BLaER1 (cell line): Measurements from ENCODE around the gene TCF25.
A peak's percentile ranks its signal among the peaks of the same experiment; 100 is the strongest.

Source experiments
- H3K27ac ChIP-seq: shearing (Covaris generic); formaldehyde crosslinking; 2 replicates; pipeline ENCODE4 v1.8.1; 2022
- H3K27me3 ChIP-seq: shearing (Covaris generic); formaldehyde crosslinking; 2 replicates; pipeline ENCODE4 v1.8.1; 2022
- H3K36me3 ChIP-seq: shearing (Covaris generic); formaldehyde crosslinking; 2 replicates; pipeline ENCODE4 v1.8.1; 2022
- H3K4me1 ChIP-seq: shearing (Covaris generic); formaldehyde crosslinking; 2 replicates; pipeline ENCODE4 v1.8.1; 2022
- H3K4me2 ChIP-seq: shearing (Covaris generic); formaldehyde crosslinking; 2 replicates; pipeline ENCODE4 v1.8.1; 2022
- H3K4me3 ChIP-seq: shearing (Covaris generic); formaldehyde crosslinking; 2 replicates; pipeline ENCODE4 v1.8.1; 2022
- H3K9ac ChIP-seq: shearing (Covaris generic); formaldehyde crosslinking; 2 replicates; pipeline ENCODE4 v1.8.1; 2022
- H3K9me3 ChIP-seq: shearing (Covaris generic); formaldehyde crosslinking; 2 replicates; pipeline ENCODE4 v1.8.1; 2022
- H4K20me1 ChIP-seq: shearing (Covaris generic); formaldehyde crosslinking; 2 replicates; pipeline ENCODE4 v1.8.1; 2022
- Cebpa-rat ChIP-seq: shearing (Covaris generic); IDR thresholded peaks from 2 replicates; pipeline ENCODE4 v1.8.1; 2022

TCF25 gene

GRCh38 chr16:89844739-89845339, 28.6 kb upstream of the TCF25 start:
- Histone ChIP-seq H3K9me3 (no peaks in the 10 kb centered on the region), H3K27me3 (no peaks in the 10 kb centered on the region), H3K27ac (no peak overlapping the region), H4K20me1 (no peaks in the 10 kb centered on the region), H3K4me2 (peak overlapping the region; percentile 73), H3K36me3 (no peaks in the 10 kb centered on the region), H3K4me1 (peaks cover 55% of the 10 kb centered on the region), H3K9ac (no peak overlapping the region), H3K4me3 (no peak overlapping the region)
- TF ChIP-seq Cebpa-rat: no peak

DNA sequence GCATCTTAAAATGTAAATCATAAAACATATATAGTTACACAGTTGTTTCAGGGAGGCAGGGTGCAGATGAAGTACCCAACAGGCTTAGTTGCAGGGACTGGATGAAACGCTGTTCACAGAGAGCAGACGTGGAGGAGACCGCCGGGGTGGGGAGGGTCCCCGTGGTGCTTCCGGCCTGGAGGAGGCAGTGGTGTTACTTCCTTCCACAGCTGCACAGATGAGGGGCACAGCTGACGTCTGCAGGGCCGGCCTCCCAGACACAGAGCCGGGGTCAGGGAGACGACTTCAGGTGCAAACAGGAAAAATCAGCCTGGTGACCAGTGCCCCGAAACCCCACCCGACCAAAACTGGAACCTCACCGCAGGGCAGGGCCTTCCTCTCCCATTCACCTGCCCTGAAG, 28.0 kb upstream of the TCF25 start:
- no peaks in the 10 kb centered on the region for H3K36me3 ChIP-seq
- TF ChIP-seq Cebpa-rat: no peak
- no peaks in the 10 kb centered on the region for H3K27me3 ChIP-seq
- H3K9me3 ChIP-seq: no peaks in the 10 kb centered on the region
- peaks cover 55% of the 10 kb centered on the region for H3K4me1 ChIP-seq
- no peaks in the 10 kb centered on the region for H4K20me1 ChIP-seq
- peak overlapping the region; percentile 73 for H3K4me2 ChIP-seq
- H3K27ac ChIP-seq: no peak overlapping the region
- no peak overlapping the region for H3K9ac ChIP-seq
- no peak overlapping the region for H3K4me3 ChIP-seq

GRCh38 chr16:89847051-89847939, 26.1 kb upstream of the TCF25 start:
- no peak for TF ChIP-seq Cebpa-rat
- Histone ChIP-seq H3K9me3 (no peaks in the 10 kb centered on the region), H3K4me3 (no peak overlapping the region), H3K4me2 (peak overlapping the region; percentile 11; the same call in 1 of the 2 replicates), H3K27me3 (no peaks in the 10 kb centered on the region), H3K9ac (0 out of 2 replicates have a peak overlapping the region, but pooled peaks have one; percentile 19), H3K27ac (no peak overlapping the region), H3K36me3 (no peaks in the 10 kb centered on the region), H4K20me1 (no peaks in the 10 kb centered on the region), H3K4me1 (peaks cover 46% of the 10 kb centered on the region)

GRCh38 chr16:89847940-89848297, 25.5 kb upstream of the TCF25 start:
- Histone ChIP-seq H3K27me3 (no peaks in the 10 kb centered on the region), H3K4me2 (peak overlapping the region; percentile 11; the same call in 1 of the 2 replicates), H3K4me3 (no peak overlapping the region), H3K9me3 (no peaks in the 10 kb centered on the region), H3K4me1 (peaks cover 46% of the 10 kb centered on the region), H4K20me1 (no peaks in the 10 kb centered on the region), H3K36me3 (no peaks in the 10 kb centered on the region), H3K9ac (0 out of 2 replicates have a peak overlapping the region, but pooled peaks have one; percentile 19), H3K27ac (no peak overlapping the region)
- no peak for TF ChIP-seq Cebpa-rat

DNA sequence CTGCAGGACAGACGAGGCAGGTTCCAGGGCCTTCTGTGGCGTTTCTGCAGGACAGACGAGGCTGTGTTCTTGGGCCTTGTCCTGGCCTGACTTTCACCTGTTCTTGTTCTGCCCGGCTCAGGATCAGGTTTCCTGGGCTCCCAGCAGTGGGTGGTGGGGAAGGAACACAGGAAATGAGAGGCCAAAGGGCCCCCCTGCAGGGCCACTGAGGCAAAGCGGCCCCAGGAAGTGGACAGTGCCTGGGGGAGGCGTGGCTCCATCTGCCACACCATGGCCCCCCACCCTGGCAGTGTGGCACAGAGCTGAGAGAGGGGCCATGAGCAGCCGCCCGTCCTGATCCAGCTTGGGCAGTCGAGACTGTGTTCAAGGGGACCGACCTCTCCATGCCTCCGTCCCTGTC, 24.4 kb upstream of the TCF25 start:
- H3K9ac ChIP-seq: no peak overlapping the region
- no peak overlapping the region for H3K4me3 ChIP-seq

DNA sequence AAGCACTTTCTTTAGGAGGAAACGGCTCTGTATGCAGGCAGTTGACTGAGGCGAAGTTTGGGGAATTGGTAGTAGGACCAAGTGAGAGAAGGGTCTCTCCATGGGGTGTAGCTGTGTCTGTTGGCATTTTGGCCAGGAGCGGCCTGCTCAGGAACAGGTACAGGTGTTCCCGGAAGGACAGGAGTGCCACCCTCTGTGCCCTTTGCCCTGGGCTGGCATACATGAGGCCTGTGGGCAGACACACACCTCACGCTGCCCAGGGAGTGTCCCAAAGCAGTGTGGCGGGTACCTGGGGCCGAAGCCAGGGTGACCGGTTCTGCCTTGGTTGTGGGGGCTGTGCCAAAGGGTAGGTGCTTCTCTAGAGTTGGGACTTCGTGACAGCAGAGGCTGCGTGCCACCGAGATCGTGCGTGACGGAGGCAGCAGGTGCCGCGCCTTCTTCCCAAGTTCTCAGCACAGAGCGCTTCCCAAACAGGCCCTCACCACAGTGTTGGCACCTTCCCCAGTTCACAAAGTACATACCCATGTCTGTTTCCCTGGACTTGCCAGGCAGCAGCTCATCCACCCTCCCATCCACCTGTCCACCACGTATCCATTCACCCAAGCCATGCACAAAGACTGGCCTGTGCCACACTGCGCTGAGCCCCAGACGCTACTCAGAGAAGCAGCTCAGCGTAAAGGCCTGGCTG, 19.9 kb upstream of the TCF25 start:
- Histone ChIP-seq H3K4me2 (no peak overlapping the region), H3K4me1 (peaks cover 38% of the 10 kb centered on the region), H4K20me1 (peaks cover 11% of the 10 kb centered on the region), H3K36me3 (no peaks in the 10 kb centered on the region), H3K9ac (no peak overlapping the region), H3K4me3 (no peak overlapping the region), H3K9me3 (no peaks in the 10 kb centered on the region), H3K27me3 (no peaks in the 10 kb centered on the region; the same call in 1 of the 2 replicates), H3K27ac (no peak overlapping the region)
- no peak for TF ChIP-seq Cebpa-rat

More for the DNA sequence above, 24.4 kb upstream of the TCF25 start:
- Histone ChIP-seq H3K27me3 (no peaks in the 10 kb centered on the region), H3K9me3 (no peaks in the 10 kb centered on the region), H3K4me1 (peaks cover 41% of the 10 kb centered on the region), H3K4me2 (0 out of 2 replicates have a peak overlapping the region, but pooled peaks have one; percentile 8), H4K20me1 (no peaks in the 10 kb centered on the region), H3K36me3 (no peaks in the 10 kb centered on the region), H3K27ac (no peak overlapping the region)
- TF ChIP-seq Cebpa-rat: no peak

GRCh38 chr16:89855301-89855945, 18.0 kb upstream of the TCF25 start:
- Histone ChIP-seq H3K9me3 (no peaks in the 10 kb centered on the region), H3K27me3 (no peaks in the 10 kb centered on the region; the same call in 1 of the 2 replicates), H3K27ac (peak overlapping the region; percentile 41), H3K4me2 (peak overlapping the region; percentile 95), H3K36me3 (no peaks in the 10 kb centered on the region), H3K4me1 (peaks cover 30% of the 10 kb centered on the region), H3K9ac (peak overlapping the region; percentile 38; the same call in 1 of the 2 replicates), H3K4me3 (peak overlapping the region; percentile 27; the same call in 1 of the 2 replicates), H4K20me1 (peaks cover 11% of the 10 kb centered on the region)
- TF ChIP-seq Cebpa-rat: no peak

GRCh38 chr16:89855986-89856385, 17.4 kb upstream of the TCF25 start:
- H4K20me1 ChIP-seq: peaks cover 11% of the 10 kb centered on the region
- H3K4me3 ChIP-seq: peak overlapping the region; percentile 27; the same call in 1 of the 2 replicates
- H3K4me1 ChIP-seq: peaks cover 30% of the 10 kb centered on the region
- H3K36me3 ChIP-seq: no peaks in the 10 kb centered on the region
- H3K27ac ChIP-seq: peak overlapping the region; percentile 41; the same call in 1 of the 2 replicates
- no peak for TF ChIP-seq Cebpa-rat
- H3K27me3 ChIP-seq: no peaks in the 10 kb centered on the region; the same call in 1 of the 2 replicates
- no peak overlapping the region; the same call in 1 of the 2 replicates for H3K9ac ChIP-seq
- H3K4me2 ChIP-seq: peak overlapping the region; percentile 95
- H3K9me3 ChIP-seq: no peaks in the 10 kb centered on the region

DNA sequence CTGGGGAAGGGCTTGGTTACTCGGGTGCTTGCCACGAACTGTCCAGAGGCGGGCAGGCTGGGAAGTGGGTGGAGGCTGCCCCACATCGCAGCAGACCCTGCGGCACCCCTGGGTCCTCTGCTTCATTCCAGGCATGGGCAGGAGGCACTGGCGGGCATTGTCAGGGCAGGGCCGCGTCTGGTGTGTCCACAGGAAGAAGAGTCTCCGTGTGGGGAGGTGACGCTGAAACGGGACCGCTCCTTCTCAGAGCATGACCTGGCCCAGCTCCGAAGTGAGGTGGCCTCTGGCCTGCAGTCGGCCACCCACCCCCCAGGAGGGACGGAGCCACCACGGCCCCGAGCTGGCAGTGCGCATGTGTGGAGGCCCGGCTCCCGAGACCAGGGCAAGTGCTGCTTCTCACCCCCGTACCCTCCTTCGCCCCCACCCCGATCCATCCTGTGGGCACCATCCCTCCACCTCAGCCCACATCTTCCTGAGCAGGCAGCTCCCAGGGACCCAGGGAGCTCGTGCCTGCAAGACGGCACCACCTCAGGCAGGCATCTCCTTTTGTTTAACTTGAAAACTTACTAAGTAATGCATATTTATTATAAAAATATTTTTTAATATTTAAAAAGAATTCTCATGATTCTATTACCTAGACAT, 14.3 kb upstream of the TCF25 start:
- Histone ChIP-seq H3K27me3 (no peaks in the 10 kb centered on the region; the same call in 1 of the 2 replicates), H3K36me3 (no peaks in the 10 kb centered on the region), H3K4me3 (no peak overlapping the region), H3K4me1 (peaks cover 48% of the 10 kb centered on the region), H3K27ac (no peak overlapping the region), H3K4me2 (no peak overlapping the region), H4K20me1 (peaks cover 11% of the 10 kb centered on the region), H3K9ac (no peak overlapping the region), H3K9me3 (no peaks in the 10 kb centered on the region)
- TF ChIP-seq Cebpa-rat: no peak
